ENCODE measurements around the gene AASDHPPT. TPM values are rescaled to one million over a fixed set of nuclear protein-coding genes. Genes with fewer than 3 reads are reported as not detected.
"Not testable (repeated sequence)": the region's sequence is repeated elsewhere in the genome, so short reads cannot be mapped to it uniquely, and the experiment has no call there.

Gene AASDHPPT
- total RNA-seq, 1 donor: 41.6 TPM

- Histone ChIP-seq H3K9me3 (ENCODE audit: low read depth, low read length) (no peaks in the 10 kb centered on the region), H3K4me2 (ENCODE audit: insufficient read depth, low read length) (no peak overlapping the region), H4K20me1 (ENCODE audit: insufficient read depth, low read length) (no peaks in the 10 kb centered on the region), H3K79me2 (ENCODE audit: insufficient read depth, low read length) (no peaks in the 10 kb centered on the region), H3K27ac (ENCODE audit: low read depth, low read length) (no peak overlapping the region), H3K36me3 (ENCODE audit: insufficient read depth, low read length) (no peaks in the 10 kb centered on the region), H3K27me3 (ENCODE audit: insufficient read depth, low read length) (no peaks in the 10 kb centered on the region), H3K4me3 (ENCODE audit: insufficient read depth, low read length) (no peak overlapping the region), H2AFZ (ENCODE audit: low read length) (no peak overlapping the region), H3K4me1 (ENCODE audit: insufficient read depth, low read length) (no peaks in the 10 kb centered on the region)
- DNase-seq (ENCODE audit: insufficient read length, low spot score, missing footprints): no peak
- no peak for TF ChIP-seq CTCF (IDR thresholded peaks at IDR 0.05; ENCODE audit: extremely low read depth, low read depth, low read length)
Measured at GRCh38 chr11:106051103-106051502, 26.4 kb upstream of the AASDHPPT start.

- not testable (repeated sequence) for H2AFZ ChIP-seq (ENCODE audit: low read length); H3K36me3 ChIP-seq (ENCODE audit: insufficient read depth, low read length); H3K9me3 ChIP-seq (ENCODE audit: low read depth, low read length); H3K27me3 ChIP-seq (ENCODE audit: insufficient read depth, low read length); H3K27ac ChIP-seq (ENCODE audit: low read depth, low read length); H4K20me1 ChIP-seq (ENCODE audit: insufficient read depth, low read length); H3K4me3 ChIP-seq (ENCODE audit: insufficient read depth, low read length); DNase-seq (ENCODE audit: insufficient read length, low spot score, missing footprints); H3K79me2 ChIP-seq (ENCODE audit: insufficient read depth, low read length); H3K4me2 ChIP-seq (ENCODE audit: insufficient read depth, low read length); H3K4me1 ChIP-seq (ENCODE audit: insufficient read depth, low read length)
Measured at GRCh38 chr11:106058377-106058776, 19.1 kb upstream of the AASDHPPT start.

GRCh38 chr11:106059617-106060016, 17.8 kb upstream of the AASDHPPT start:
- H3K9me3 ChIP-seq (ENCODE audit: low read depth, low read length): no peaks in the 10 kb centered on the region
- H3K4me2 ChIP-seq (ENCODE audit: insufficient read depth, low read length): no peak overlapping the region
- H3K4me3 ChIP-seq (ENCODE audit: insufficient read depth, low read length): no peak overlapping the region
- no peaks in the 10 kb centered on the region for H3K4me1 ChIP-seq (ENCODE audit: insufficient read depth, low read length)
- H2AFZ ChIP-seq (ENCODE audit: low read length): no peak overlapping the region
- no peak for TF ChIP-seq CTCF (IDR thresholded peaks at IDR 0.05; ENCODE audit: extremely low read depth, low read depth, low read length)
- no peaks in the 10 kb centered on the region for H3K27me3 ChIP-seq (ENCODE audit: insufficient read depth, low read length)
- no peaks in the 10 kb centered on the region for H3K79me2 ChIP-seq (ENCODE audit: insufficient read depth, low read length)
- H4K20me1 ChIP-seq (ENCODE audit: insufficient read depth, low read length): no peaks in the 10 kb centered on the region
- no peaks in the 10 kb centered on the region for H3K36me3 ChIP-seq (ENCODE audit: insufficient read depth, low read length)
- H3K27ac ChIP-seq (ENCODE audit: low read depth, low read length): no peak overlapping the region
- no peak for DNase-seq (ENCODE audit: insufficient read length, low spot score, missing footprints)

- no peak for DNase-seq (ENCODE audit: insufficient read length, low spot score, missing footprints)
- H3K36me3 ChIP-seq (ENCODE audit: insufficient read depth, low read length): no peaks in the 10 kb centered on the region
- no peaks in the 10 kb centered on the region for H3K9me3 ChIP-seq (ENCODE audit: low read depth, low read length)
- no peak overlapping the region for H3K27ac ChIP-seq (ENCODE audit: low read depth, low read length)
- no peaks in the 10 kb centered on the region for H4K20me1 ChIP-seq (ENCODE audit: insufficient read depth, low read length)
- no peaks in the 10 kb centered on the region for H3K4me1 ChIP-seq (ENCODE audit: insufficient read depth, low read length)
- no peaks in the 10 kb centered on the region for H3K79me2 ChIP-seq (ENCODE audit: insufficient read depth, low read length)
- no peak for TF ChIP-seq CTCF (IDR thresholded peaks at IDR 0.05; ENCODE audit: extremely low read depth, low read depth, low read length)
- no peak overlapping the region for H2AFZ ChIP-seq (ENCODE audit: low read length)
- no peak overlapping the region for H3K4me3 ChIP-seq (ENCODE audit: insufficient read depth, low read length)
- no peak overlapping the region for H3K4me2 ChIP-seq (ENCODE audit: insufficient read depth, low read length)
- H3K27me3 ChIP-seq (ENCODE audit: insufficient read depth, low read length): no peaks in the 10 kb centered on the region
Measured at GRCh38 chr11:106061249-106061784, 16.1 kb upstream of the AASDHPPT start.

Measured in osteoblast (primary cell).